DOHH2 (cell line): ENCODE measurements around the gene SLC25A23.

Experiments
- EZH2phosphoT487 ChIP-seq: fragments of 200-600 bp; sonication (generic); IDR thresholded peaks from 2 replicates; pipeline ENCODE4 v1.6.1; 2017; ENCODE audit warnings: borderline replicate concordance, mild to moderate bottlenecking, antibody characterized with exemption, low read length, moderate library complexity, mixed read lengths
- TF ChIP-seq, protein P1 (sequence below): fragments of 200-600 bp; sonication (generic); IDR thresholded peaks from one replicate; pipeline ENCODE4 v1.5.1; 2014; ENCODE audit warnings: antibody characterized with exemption, mild to moderate bottlenecking, low read depth, low read length; ENCODE audit not compliant: poor library complexity, severe bottlenecking

DNA sequence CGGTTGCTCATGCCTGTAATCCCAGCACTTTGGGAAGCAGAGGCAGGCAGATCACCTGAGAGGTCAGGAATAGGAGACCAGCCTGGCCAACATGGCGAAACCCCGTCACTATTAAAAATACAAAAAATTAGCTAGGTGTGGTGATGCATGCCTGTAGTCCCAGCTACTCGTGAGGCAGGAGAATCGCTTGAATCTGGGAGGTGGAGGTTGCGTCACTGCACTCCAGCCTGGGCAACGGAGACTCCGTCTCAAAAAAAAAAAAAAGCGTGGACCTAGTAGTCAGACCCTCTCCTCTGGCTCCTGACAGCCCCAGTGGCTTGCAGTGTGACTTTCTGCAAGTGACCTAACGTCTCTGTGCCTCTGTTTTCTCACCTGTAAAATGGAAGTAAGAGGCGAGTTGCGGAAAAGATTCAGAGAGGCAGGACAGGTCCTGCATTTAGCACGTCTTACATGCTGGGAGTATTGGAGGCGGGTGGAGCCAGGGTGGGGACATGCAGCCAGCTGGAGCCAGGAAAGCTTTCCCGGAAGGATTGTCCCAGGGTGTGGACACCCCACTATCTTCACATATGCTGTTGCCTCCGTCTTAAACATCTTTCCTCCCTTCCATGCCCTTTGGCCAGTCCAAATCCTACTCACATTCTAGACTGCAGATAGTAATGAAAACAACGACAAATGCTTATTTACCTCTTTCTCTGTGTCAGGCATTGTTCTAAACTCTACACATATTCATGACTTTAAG is 39.6 kb upstream of the SLC25A23 start:
- TF ChIP-seq, protein P1, sequence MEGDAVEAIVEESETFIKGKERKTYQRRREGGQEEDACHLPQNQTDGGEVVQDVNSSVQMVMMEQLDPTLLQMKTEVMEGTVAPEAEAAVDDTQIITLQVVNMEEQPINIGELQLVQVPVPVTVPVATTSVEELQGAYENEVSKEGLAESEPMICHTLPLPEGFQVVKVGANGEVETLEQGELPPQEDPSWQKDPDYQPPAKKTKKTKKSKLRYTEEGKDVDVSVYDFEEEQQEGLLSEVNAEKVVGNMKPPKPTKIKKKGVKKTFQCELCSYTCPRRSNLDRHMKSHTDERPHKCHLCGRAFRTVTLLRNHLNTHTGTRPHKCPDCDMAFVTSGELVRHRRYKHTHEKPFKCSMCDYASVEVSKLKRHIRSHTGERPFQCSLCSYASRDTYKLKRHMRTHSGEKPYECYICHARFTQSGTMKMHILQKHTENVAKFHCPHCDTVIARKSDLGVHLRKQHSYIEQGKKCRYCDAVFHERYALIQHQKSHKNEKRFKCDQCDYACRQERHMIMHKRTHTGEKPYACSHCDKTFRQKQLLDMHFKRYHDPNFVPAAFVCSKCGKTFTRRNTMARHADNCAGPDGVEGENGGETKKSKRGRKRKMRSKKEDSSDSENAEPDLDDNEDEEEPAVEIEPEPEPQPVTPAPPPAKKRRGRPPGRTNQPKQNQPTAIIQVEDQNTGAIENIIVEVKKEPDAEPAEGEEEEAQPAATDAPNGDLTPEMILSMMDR = no peak
- TF ChIP-seq EZH2phosphoT487 = no peak
